Immature natural killer cell (primary cell): ENCODE data around the gene NIPSNAP2. TPM values are rescaled to one million over a fixed set of nuclear protein-coding genes. Genes with fewer than 3 reads are reported as not detected.
"Not testable (repeated sequence)": the region's sequence is repeated elsewhere in the genome, so short reads cannot be mapped to it uniquely, and the experiment has no call there.

ENCODE experiments used
- DNase-seq, 3 donors: peaks; one replicate each; pipeline ENCODE4 v3.0.0; 2022; ENCODE audit warnings: mixed read lengths in 1 of 3
- H3K27ac Mint-ChIP-seq, 6 donors: one replicate each; pipeline ENCODE4 v1.8.0; 2020; ENCODE audit warnings: mixed read lengths in 6 of 6, mild to moderate bottlenecking in 5 of 6, inconsistent platforms in 4 of 6, moderate library complexity in 3 of 6
- H3K27me3 Mint-ChIP-seq, 3 donors: one replicate each; pipeline ENCODE4 v1.8.0; 2020 to 2021; ENCODE audit warnings: low read depth in 3 of 3, mild to moderate bottlenecking in 3 of 3, mixed read lengths in 3 of 3, moderate library complexity in 3 of 3, inconsistent platforms in 1 of 3
- H3K36me3 Mint-ChIP-seq, 3 donors: one replicate each; pipeline ENCODE4 v1.8.0; 2020; ENCODE audit warnings: mixed read lengths in 3 of 3, inconsistent platforms in 2 of 3, mild to moderate bottlenecking in 2 of 3
- H3K4me1 Mint-ChIP-seq, 2 donors: one replicate each; pipeline ENCODE4 v1.8.0; 2020; ENCODE audit warnings: inconsistent platforms in 2 of 2, mild to moderate bottlenecking in 2 of 2, mixed read lengths in 2 of 2, moderate library complexity in 1 of 2
- H3K4me3 Mint-ChIP-seq, 5 donors: one replicate each; pipeline ENCODE4 v1.8.0; 2020; ENCODE audit warnings: mild to moderate bottlenecking in 5 of 5, mixed read lengths in 5 of 5, inconsistent platforms in 3 of 5, moderate library complexity in 3 of 5
- H3K9me3 Mint-ChIP-seq, 6 donors: one replicate each; pipeline ENCODE4 v1.8.0; 2020; ENCODE audit warnings: mild to moderate bottlenecking in 6 of 6, mixed read lengths in 6 of 6, inconsistent platforms in 4 of 6, moderate library complexity in 3 of 6
- polyA plus RNA-seq, 3 donors: library from polyadenylated mRNA; unstranded; fragments of 300-500 nt; fragmentation: Illumina TruSeq; gene quantifications; one replicate each; pipeline ENCODE4 v1.2.3, GENCODE V29; 2021

Gene NIPSNAP2
- polyA plus RNA-seq, 3 donors from 2014 or later: 37.6 to 58.6 (median 54.1) TPM

DNA sequence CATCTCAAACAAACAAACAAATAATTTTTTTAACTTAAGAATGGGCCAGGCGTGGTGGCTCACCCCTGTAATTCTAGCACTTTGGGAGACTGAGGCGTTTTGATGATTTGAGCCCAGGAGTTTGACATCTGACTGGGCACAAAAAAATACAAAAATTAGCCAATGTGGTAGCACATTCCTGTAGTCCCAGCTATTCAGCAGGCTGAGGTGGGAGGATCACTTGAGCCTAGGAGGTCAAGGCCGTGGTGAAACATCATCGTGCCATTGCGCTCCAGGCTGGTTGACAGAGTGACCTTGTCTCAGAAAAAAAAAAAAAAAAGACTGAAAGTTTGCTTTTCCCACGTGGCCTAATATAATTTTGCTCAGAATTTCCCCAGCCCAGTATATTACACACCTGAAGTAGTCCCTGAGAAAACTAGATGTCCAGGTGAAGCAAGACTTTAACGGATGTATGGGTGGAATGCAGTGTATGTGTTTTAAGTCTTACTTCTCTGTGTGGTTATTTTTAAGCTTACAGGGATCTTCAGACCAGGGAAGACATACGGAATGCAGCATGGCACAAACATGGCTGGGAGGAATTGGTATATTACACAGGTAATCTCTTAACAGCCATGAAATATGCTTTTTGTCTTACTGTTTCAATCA, 32.6 kb downstream of the NIPSNAP2 start:
- no peak overlapping the region for H3K4me3 Mint-ChIP-seq
- H3K27ac Mint-ChIP-seq: no peak overlapping the region
- H3K27me3 Mint-ChIP-seq: peaks cover 0 to 2% (median 0%) of the 10 kb centered on the region in 3 donors
- no peaks in the 10 kb centered on the region for H3K9me3 Mint-ChIP-seq
- H3K4me1 Mint-ChIP-seq: no peaks in the 10 kb centered on the region
- peaks cover 30 to 43% (median 37%) of the 10 kb centered on the region in 3 donors for H3K36me3 Mint-ChIP-seq
- no peak for DNase-seq

DNA sequence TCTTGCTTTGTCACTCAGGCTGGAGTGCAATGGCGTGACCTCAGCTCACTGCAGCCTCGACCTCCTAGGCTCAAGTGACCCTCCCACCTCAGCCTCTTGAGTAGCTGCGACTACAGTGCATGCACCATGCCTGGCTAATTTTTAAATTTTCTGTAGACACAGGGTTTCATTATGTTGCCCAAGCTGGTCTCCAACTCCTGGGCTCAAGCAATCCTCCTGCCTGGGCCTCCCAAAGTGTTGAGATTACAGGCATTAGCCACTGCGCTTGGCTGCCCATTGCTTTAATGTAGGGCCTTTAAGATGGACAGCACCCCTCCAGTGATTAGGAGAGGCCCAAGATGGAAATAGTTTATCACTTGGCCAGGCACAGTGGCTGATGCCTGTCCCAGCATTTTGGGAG, 39.4 kb downstream of the NIPSNAP2 start:
- peaks cover 6 to 10% (median 8%) of the 10 kb centered on the region in 3 donors for H3K36me3 Mint-ChIP-seq
- H3K27me3 Mint-ChIP-seq: peaks cover 0 to 1% (median 0%) of the 10 kb centered on the region in 3 donors
- H3K9me3 Mint-ChIP-seq: no peaks in the 10 kb centered on the region
- H3K27ac Mint-ChIP-seq: no peak overlapping the region
- no peak for DNase-seq
- no peaks in the 10 kb centered on the region for H3K4me1 Mint-ChIP-seq
- H3K4me3 Mint-ChIP-seq: no peak overlapping the region

DNA sequence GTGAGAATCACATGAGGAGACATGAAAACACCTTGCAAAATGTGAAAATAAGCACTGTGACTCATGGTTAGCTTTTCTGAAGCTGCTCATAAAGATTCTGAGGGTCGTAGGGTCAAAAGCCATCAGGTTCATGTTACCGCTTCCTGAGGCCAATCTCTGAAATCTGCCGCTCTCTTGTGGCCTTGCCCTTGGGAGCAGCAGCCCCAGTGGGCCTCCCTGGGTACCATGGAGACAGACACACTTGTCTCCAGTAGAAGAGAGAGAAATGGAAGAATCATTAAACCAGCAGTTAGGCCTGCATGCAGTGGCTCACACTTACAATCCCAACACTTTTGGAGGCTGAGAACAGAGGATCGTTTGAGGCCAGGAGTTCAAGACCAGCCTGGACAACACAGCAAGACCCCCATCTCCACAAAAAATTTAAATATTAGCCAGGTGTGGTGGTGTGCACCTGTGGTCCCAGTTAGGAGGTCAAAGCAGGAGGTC, 42.8 kb downstream of the NIPSNAP2 start:
- no peaks in the 10 kb centered on the region for H3K36me3 Mint-ChIP-seq
- DNase-seq: no peak
- H3K4me3 Mint-ChIP-seq: no peak overlapping the region
- no peaks in the 10 kb centered on the region for H3K9me3 Mint-ChIP-seq
- H3K27ac Mint-ChIP-seq: no peak overlapping the region
- peaks cover 0 to 1% (median 0%) of the 10 kb centered on the region in 3 donors for H3K27me3 Mint-ChIP-seq
- H3K4me1 Mint-ChIP-seq: no peaks in the 10 kb centered on the region

DNA sequence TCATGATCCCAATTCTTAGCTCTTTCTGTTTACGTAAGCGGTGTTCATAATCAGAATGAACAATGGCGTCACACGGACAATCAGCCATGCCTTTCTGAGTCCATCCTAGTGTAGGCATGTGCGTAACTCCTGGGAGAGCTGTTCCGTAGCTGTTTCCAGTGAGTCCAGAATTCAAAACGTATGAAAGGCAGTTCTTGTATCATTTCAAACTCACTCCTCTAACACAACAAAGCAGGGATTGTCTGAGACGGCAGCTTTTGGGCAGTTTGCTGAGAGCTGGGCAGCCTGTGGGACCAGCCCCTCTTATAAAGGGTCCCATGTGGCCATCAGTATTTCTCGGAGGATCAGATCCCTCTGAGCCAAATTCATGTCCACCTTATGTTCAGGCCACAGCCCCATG, 43.5 kb downstream of the NIPSNAP2 start:
- Mint-ChIP-seq H3K9me3 (no peaks in the 10 kb centered on the region), H3K27ac (no peak overlapping the region), H3K4me3 (no peak overlapping the region), H3K36me3 (no peaks in the 10 kb centered on the region), H3K4me1 (no peaks in the 10 kb centered on the region), H3K27me3 (peaks cover 0 to 1% (median 0%) of the 10 kb centered on the region in 3 donors)
- DNase-seq: no peak

DNA sequence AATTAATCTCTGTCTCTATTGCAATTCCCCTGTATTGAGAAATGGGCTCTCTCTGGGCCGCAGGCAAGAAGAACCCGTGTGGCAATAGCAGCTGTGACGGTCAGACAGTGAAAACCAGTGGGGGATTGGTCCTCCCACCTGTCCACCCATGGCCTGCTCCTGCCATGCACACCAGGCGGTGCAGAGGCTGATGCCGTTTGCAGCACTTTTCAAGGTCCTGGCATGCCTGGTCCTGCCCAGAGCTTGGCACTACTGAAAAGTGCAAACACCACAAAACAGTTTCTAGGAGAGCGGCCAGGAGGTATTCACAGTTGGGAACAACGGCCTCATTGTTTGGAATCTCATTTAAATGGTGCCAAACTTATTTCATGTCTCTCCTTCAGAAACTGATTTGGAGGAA, 45.3 kb downstream of the NIPSNAP2 start:
- Mint-ChIP-seq H3K36me3 (peaks cover 0 to 3% (median 0%) of the 10 kb centered on the region in 3 donors), H3K27ac (no peak overlapping the region), H3K9me3 (no peaks in the 10 kb centered on the region), H3K4me1 (no peaks in the 10 kb centered on the region), H3K27me3 (no peaks in the 10 kb centered on the region), H3K4me3 (no peak overlapping the region)
- no peak for DNase-seq

DNA sequence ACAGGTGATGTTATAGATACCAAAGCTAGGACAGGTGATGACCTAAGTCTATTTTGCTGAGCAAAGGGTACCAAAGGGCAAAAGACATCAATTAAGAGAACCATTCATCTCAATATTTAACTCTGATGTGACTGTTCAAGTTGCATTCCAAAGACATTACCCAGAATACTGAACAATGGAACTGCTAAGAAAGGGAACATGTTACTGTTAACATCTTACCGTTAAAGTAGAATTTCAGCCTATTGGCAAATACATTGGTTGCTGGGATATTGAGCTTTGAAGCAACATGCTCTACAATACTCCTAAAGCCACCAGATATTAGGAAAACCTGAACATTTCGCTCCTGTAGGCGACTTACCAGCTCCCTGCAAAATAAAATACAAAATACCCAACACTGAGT, 52.6 kb downstream of the NIPSNAP2 start:
- not testable (repeated sequence) for H3K9me3 Mint-ChIP-seq, DNase-seq, H3K36me3 Mint-ChIP-seq, H3K4me1 Mint-ChIP-seq, H3K27ac Mint-ChIP-seq, H3K27me3 Mint-ChIP-seq, H3K4me3 Mint-ChIP-seq

DNA sequence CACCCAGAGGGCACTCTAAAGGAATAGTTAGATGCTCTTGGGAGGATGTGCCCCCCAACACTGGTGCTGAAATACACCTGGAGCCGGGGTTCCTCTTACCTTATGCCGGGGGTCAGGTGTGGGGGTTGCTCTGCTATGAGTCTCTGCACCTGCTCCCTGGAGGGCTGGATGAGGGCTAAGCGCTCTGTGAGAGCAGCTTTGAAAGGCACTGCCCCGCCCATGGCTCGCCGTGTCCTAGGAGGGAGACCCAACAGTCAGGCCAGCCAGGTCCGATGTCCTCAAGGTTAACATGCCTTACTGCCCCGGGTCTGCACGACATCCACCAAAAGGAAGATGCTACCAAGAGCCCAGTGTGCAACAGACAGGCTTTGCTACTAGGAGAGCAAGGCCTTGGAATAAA, 55.1 kb downstream of the NIPSNAP2 start:
- no peak overlapping the region for H3K27ac Mint-ChIP-seq
- H3K9me3 Mint-ChIP-seq: no peaks in the 10 kb centered on the region
- H3K4me1 Mint-ChIP-seq: no peaks in the 10 kb centered on the region
- H3K27me3 Mint-ChIP-seq: peaks cover 0 to 2% (median 0%) of the 10 kb centered on the region in 3 donors
- H3K36me3 Mint-ChIP-seq: peaks cover 0 to 4% (median 0%) of the 10 kb centered on the region in 3 donors
- H3K4me3 Mint-ChIP-seq: no peak overlapping the region
- DNase-seq: no peak

DNA sequence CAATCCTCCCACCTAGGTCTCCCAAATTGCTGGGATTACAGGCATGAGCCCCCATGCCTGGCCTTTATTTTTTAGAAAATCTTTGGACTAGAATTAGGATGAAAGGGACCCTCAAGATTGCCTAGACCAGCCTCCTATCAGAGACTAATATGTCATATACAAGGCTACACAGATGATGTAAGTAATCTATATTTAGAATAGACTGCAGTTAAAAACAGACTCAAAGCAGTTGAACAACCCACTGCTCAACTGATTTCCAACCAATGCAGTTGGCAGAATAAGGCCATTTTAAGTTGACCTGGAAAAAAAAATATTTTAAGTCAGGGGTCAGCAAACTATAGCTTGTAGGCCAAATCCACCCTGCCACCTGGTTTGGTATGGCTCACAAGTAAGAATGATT, 59.1 kb downstream of the NIPSNAP2 start:
- H3K9me3 Mint-ChIP-seq: no peaks in the 10 kb centered on the region

DNA sequence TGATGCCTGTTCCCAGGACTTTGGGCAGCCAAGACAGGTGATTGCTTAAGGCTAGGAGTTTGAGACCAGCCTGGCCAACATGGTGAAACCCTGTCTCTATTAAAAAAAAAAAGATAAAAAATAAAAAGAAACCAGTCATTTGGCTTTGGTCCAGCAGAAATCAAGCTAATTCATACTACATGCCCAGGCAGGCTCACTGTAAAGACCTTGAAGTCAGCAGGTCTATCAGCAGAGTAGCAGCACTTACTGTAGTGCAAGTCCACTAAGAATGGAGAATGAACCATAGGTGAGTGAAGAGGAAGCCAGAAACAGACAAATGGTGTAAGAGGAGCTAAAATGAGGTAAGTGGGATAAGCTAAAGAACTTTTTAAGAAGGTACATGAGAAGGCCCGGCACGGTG, 62.2 kb downstream of the NIPSNAP2 start:
- no peak overlapping the region for H3K27ac Mint-ChIP-seq

More for the DNA sequence above, 59.1 kb downstream of the NIPSNAP2 start:
- no peaks in the 10 kb centered on the region for H3K4me1 Mint-ChIP-seq
- peaks cover 0 to 4% (median 0%) of the 10 kb centered on the region in 3 donors for H3K36me3 Mint-ChIP-seq
- no peak overlapping the region for H3K27ac Mint-ChIP-seq
- no peak for DNase-seq
- peaks cover 0 to 2% (median 0%) of the 10 kb centered on the region in 3 donors for H3K27me3 Mint-ChIP-seq
- no peak overlapping the region for H3K4me3 Mint-ChIP-seq

DNA sequence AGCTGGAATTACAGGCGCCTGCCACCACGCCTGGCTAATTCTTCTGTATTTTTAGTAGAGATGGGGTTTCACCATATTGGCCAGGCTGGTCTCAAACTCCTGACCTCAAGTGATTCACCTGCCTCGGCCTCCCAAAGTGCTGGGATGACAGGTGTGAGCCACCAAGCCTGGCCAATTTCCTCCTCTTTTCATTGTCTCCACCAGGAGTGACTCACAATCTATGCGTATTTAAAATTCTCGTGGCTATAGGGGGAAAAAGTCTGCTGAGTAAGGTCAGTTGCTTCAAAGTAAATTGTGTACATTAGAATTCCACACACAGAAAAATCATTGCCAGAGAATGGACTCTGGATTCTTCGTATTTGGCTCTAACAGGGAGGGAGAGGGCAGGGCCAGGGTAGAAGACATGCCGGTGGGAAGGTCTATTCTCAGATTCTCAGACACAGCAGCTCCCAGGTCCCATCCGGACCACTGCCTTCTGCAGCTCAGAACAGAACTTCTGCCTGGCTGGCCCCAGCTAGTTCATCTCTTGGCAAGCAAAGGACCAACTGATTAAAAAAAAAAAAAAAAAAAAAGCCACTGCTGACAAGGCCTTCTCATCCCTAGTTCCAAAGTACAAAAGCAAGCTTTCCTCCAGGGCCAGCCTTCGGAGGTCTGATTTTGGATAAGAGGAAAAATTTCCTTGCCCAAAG, 64.7 kb downstream of the NIPSNAP2 start:
- H3K9me3 Mint-ChIP-seq: no peaks in the 10 kb centered on the region
- DNase-seq: no peak
- peak overlapping the region in 1 of 6 donors; percentile 40 for H3K27ac Mint-ChIP-seq
- H3K27me3 Mint-ChIP-seq: peaks cover 0 to 1% (median 0%) of the 10 kb centered on the region in 3 donors
- H3K36me3 Mint-ChIP-seq: no peaks in the 10 kb centered on the region
- H3K4me3 Mint-ChIP-seq: no peak overlapping the region
- peaks cover 4 to 7% of the 10 kb centered on the region in 2 donors for H3K4me1 Mint-ChIP-seq

More for the DNA sequence above, 62.2 kb downstream of the NIPSNAP2 start:
- no peaks in the 10 kb centered on the region for H3K9me3 Mint-ChIP-seq
- H3K27me3 Mint-ChIP-seq: peaks cover 0 to 2% (median 1%) of the 10 kb centered on the region in 3 donors
- no peak overlapping the region for H3K4me3 Mint-ChIP-seq
- no peaks in the 10 kb centered on the region for H3K36me3 Mint-ChIP-seq
- DNase-seq: no peak
- no peaks in the 10 kb centered on the region for H3K4me1 Mint-ChIP-seq

DNA sequence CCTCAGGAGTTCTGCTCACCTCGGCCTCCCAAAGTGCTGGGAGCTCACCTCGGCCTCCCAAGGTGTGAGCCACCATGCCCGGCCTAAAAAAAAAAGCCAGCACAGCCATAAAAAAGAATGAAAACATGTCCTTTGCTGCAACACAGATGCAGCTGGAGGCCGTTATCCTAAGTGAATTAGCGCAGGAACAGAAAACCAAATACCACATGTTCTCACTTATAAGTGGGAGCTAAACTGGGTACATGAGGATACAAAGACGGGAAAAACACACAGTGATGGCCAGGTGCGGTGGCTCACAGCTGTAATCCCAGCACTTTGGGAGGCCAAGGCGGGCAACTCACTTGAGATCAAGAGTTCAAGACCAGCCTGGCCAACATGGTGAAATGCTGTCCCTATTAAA, 66.0 kb downstream of the NIPSNAP2 start:
- no peak overlapping the region for H3K27ac Mint-ChIP-seq
- DNase-seq: no peak
- H3K36me3 Mint-ChIP-seq: no peaks in the 10 kb centered on the region
- H3K4me1 Mint-ChIP-seq: peaks cover 4 to 7% of the 10 kb centered on the region in 2 donors
- no peaks in the 10 kb centered on the region for H3K9me3 Mint-ChIP-seq
- peaks cover 0 to 2% (median 1%) of the 10 kb centered on the region in 3 donors for H3K27me3 Mint-ChIP-seq
- H3K4me3 Mint-ChIP-seq: no peak overlapping the region

DNA sequence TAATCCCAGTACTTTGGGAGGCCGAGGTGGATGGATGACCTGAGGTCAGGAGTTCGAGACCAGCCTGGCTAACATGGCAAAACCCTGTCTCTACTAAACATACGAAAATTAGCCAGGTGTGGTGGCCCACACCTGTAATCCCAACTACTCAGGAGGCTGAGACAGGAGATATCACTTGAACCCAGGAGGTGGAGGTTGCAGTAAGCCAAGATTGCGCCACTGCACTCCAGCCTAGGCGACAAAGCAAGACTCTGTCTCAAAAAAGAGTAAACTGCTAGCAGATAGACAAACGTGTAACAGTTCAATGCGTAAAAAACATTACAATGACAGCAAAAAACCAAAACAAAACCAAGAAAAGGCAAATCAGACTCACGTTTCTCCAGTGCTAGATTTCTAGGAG, 67.2 kb downstream of the NIPSNAP2 start:
- H3K9me3 Mint-ChIP-seq, H3K36me3 Mint-ChIP-seq, DNase-seq, H3K4me1 Mint-ChIP-seq, H3K27ac Mint-ChIP-seq, H3K27me3 Mint-ChIP-seq: not testable (repeated sequence)
- peak overlapping the region in 1 of 5 donors; percentile 45 for H3K4me3 Mint-ChIP-seq

DNA sequence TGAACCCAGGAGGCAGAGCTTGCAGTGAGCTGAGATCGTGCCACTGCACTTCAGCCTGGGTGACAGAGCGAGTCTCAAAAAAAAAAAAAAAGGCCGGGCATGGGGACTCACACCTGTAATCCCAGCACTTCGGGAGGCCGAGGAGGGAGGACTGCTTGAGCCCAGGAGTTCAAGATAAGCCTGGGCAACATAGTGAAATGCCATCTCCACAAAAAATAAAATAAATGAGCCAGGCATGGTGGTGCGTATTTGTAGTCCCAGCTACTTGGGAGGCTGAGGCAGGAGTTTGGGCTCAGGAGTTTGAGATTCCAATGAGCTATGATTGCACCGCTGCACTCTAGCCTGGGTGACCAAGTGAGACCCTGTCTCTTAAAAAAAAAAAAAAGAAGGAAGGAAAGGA, 68.2 kb downstream of the NIPSNAP2 start:
- not testable (repeated sequence) for H3K9me3 Mint-ChIP-seq, DNase-seq, H3K27me3 Mint-ChIP-seq, H3K36me3 Mint-ChIP-seq, H3K4me1 Mint-ChIP-seq, H3K27ac Mint-ChIP-seq
- H3K4me3 Mint-ChIP-seq: peak overlapping the region in 4 of 5 donors; percentile 13 to 64 (median 34)

DNA sequence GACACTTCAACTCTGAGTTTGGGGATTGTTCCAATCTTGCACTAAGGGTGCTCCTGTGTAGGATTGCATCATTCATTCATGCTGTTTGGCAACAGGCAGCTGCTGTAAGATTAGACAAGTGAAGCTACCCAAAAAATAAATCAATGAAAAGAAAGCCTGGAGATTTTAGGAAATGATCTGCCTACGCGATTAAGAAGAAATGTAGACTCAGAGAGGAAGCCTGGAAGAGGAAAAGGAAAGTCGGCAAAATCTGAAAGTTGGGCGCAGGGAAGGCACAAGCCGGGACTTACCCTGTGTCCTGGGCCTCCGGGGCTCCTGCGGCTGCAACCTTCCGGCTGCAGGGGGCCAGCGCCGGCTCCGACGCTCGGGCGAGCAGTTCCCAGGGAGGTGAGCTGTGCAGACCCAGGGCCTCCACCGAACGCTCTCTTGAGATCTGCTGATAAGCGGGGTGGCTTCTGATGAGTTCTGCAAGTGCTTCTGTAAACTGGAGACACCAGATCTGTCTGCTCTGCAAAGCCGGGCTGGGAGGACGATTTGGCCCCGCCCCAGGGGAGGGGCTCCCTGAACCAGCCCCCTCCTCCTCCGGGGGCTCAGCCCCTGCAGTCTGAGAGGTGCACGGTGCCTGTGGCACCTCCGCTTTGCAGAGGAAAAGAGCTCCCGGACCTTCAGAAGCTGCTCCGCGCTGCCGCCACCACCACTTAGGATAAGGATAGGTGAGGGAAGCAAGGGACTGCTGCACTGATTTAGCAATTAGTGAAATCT, 69.5 kb downstream of the NIPSNAP2 start:
- peak; percentile 55 to 59 (median 58) for DNase-seq
- Mint-ChIP-seq H3K27ac (peak overlapping the region in 4 of 6 donors; percentile 2 to 55 (median 32)), H3K4me1 (peaks cover 4 to 7% of the 10 kb centered on the region in 2 donors), H3K27me3 (peaks cover 0 to 2% (median 1%) of the 10 kb centered on the region in 3 donors), H3K9me3 (no peaks in the 10 kb centered on the region), H3K4me3 (peak overlapping the region; percentile 83 to 89 (median 86)), H3K36me3 (no peaks in the 10 kb centered on the region)
